Renal pelvis (tissue), 4 donors: ENCODE results near the gene CENPF. TPM values are rescaled to one million over a fixed set of nuclear protein-coding genes. Genes with fewer than 3 reads are reported as not detected.
"Not testable (repeated sequence)": the region's sequence is repeated elsewhere in the genome, so short reads cannot be mapped to it uniquely, and the experiment has no call there.

Source experiments
- DNase-seq: peaks from one replicate; pipeline ENCODE4 v3.0.0-alpha.2; 2013
- polyA plus RNA-seq, 3 donors: library from polyadenylated mRNA; unstranded; fragments of 120-200 nt; gene quantifications; one replicate each; pipeline ENCODE4 v1.2.1, GENCODE V29; 2013; ENCODE audit not compliant: insufficient read length in 3 of 3

Gene CENPF
- polyA plus RNA-seq, 3 donors, result 78.8 to 109 (median 96.9) TPM

DNA sequence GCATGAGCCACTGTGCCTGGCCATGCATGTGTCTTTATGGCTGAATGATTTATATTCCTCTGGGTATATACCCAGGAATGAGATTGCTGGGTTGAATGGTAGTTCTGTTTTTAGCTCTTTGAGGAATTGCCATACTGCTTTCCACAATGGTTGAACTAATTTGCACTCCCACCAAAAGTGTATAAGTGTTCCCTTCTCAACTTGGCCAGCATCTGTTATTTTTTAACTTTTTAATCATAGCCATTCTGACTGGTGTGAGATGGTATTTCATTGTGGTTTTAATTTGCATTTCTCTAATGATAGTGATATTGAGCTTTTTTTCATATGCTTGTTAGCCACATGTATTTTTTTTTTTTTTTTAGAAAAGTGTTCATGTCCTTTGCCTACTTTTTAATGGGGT is 7.1 kb downstream of the CENPF start:
- DNase-seq, result not testable (repeated sequence)

- no peak for DNase-seq
Observed at GRCh38 chr1:214615109-214615508, 12.1 kb downstream of the CENPF start.

GRCh38 chr1:214615871-214616270 is 12.9 kb downstream of the CENPF start:
- no peak for DNase-seq

DNA sequence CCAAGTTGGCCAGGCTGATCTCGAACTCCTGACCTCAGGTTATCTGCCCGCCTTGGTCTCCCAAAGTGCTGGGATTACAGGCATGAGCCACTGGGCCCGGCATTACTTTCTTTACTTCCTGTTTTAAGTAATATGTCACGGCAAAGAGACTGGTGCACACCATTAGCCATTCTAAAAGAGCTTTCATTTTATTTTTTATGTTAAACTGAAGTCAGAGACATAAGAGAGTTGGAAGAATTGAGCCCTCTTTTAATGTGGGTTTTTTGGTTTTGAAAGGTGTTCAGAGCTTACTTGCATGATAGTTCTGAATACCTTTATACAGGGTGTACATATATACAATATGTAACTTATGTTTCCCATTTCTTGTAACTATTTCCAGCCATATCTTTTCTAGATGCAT is 14.3 kb downstream of the CENPF start:
- DNase-seq, result no peak

GRCh38 chr1:214617843-214618242 is 14.8 kb downstream of the CENPF start:
- no peak for DNase-seq

DNA sequence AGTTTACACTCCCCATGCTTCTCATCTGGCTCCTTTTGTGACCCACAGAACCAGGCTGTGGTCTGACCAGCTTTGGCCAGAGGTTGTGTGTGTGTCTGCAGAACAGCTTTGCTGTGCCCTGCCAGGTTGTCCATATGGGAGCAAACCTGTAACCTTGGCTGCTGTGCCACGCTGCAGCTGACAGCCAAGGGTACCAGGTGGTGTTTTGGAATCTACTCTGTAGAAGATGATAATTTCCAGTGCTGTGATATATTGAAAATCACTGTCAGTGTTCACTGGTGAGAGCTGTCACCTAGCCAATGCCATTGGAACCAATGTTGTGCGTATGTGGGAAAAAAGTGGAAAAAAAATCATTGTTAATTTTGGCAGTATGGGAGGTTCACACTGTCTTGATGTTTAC is 18.2 kb downstream of the CENPF start:
- DNase-seq, result no peak

GRCh38 chr1:214623430-214623829 is 20.4 kb downstream of the CENPF start:
- DNase-seq, result no peak

- no peak for DNase-seq
Observed at GRCh38 chr1:214632091-214632490, 29.1 kb downstream of the CENPF start.

GRCh38 chr1:214633686-214634085 is 30.7 kb downstream of the CENPF start:
- DNase-seq, result no peak

DNA sequence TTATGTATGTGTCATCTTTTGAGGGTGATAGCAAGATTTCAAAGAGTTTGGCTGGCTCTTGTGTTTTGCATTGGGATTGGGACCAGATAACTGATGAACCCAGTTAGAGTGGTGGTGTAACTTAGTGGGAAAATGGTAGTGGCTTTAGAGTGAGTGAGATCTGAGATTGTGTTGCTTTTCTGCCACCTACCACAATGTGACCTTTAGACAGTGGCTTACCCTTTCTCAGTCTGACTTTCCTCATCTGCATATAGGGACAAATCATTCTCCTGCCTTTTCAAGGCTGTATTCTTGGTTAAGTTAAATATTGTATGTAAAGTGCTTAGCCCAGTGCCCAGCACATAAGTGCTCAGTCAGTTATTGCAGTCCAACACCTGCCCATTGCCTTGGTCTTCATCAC is 31.3 kb downstream of the CENPF start:
- no peak for DNase-seq

DNA sequence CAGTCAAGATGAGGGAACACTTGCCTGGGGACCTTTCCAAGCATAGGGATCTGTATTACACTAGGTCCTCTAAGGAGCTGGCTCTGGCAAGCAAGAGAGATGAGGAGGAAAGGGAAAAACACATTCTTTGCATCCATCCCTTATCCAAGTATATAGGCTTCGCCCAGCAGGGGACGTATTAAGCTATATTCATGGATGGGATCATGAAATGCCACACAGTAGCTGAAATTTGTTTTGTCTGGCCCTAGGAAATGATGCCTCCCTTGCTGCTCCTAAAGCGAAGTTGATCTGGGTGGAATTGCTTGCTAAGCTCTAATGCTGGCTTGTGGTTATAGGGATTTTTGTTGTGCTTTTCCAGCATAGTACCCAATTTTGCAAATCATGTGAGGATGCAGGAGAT is 32.1 kb downstream of the CENPF start:
- no peak for DNase-seq

- DNase-seq, result no peak
Observed at GRCh38 chr1:214635506-214635905, 32.5 kb downstream of the CENPF start.

DNA sequence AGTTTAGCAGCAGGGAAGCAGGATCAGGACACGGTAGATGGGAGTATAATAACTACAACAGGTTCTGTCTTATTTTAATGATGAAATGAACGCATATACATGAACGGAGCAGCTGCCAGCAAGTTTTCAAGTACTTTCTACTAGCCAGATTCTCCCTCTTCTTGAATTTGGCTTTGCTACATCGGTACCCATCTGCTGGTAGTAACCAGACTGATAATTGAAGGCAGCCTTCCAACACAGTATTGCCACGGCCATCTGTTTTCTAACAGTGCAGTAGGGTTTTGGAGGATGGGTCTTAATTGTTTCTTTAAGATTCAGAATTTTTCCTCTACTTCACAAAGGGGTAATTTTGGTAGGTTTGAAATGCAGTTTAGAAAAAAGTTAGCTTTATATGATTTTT is 33.4 kb downstream of the CENPF start:
- no peak for DNase-seq

DNA sequence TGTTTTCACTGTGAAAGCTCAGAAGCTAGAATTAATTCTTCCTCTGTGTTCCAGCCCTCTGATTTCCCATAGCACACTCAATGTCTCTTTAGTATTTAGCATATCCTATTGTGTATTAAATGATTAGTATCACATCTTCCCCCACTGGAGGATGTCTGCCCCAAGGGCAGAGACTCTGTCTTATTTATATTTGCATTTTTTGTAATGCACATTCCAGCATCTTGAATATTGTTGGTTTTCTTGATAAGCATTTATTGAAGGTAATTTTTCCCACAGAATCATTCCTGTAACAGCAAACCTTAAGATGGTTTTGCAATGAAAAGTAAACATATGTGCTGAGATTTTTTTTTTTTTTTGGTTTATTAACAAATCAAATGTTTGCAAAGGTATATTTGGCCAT is 34.1 kb downstream of the CENPF start:
- no peak for DNase-seq

GRCh38 chr1:214637722-214638458 is 34.9 kb downstream of the CENPF start:
- DNase-seq, result peak; percentile 22

GRCh38 chr1:214638459-214638807 is 35.4 kb downstream of the CENPF start:
- no peak for DNase-seq

DNA sequence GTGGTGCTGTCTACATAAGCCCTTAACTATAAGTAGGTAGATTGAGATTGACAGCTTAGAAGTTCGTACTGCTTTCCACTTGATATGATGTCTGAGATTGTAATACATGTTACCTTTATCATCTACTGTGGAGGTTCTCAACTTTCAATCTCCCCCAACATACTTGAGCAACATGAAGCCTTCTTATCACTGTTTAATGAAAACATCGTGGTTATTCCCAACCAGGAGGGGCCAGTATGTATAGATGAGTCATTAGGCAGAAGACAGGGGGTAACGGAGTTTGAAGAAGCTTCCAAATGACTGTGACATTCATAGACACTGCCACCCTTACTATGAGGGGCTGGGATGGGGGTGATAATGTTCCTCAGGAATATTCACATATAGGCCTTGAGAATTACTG is 36.0 kb downstream of the CENPF start:
- no peak for DNase-seq

DNA sequence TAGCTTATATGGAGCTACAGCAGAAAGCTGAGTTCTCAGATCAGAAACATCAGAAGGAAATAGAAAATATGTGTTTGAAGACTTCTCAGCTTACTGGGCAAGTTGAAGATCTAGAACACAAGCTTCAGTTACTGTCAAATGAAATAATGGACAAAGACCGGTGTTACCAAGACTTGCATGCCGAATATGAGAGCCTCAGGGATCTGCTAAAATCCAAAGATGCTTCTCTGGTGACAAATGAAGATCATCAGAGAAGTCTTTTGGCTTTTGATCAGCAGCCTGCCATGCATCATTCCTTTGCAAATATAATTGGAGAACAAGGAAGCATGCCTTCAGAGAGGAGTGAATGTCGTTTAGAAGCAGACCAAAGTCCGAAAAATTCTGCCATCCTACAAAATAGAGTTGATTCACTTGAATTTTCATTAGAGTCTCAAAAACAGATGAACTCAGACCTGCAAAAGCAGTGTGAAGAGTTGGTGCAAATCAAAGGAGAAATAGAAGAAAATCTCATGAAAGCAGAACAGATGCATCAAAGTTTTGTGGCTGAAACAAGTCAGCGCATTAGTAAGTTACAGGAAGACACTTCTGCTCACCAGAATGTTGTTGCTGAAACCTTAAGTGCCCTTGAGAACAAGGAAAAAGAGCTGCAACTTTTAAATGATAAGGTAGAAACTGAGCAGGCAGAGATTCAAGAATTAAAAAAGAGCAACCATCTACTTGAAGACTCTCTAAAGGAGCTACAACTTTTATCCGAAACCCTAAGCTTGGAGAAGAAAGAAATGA is 37.6 kb downstream of the CENPF start:
- DNase-seq, result no peak

DNA sequence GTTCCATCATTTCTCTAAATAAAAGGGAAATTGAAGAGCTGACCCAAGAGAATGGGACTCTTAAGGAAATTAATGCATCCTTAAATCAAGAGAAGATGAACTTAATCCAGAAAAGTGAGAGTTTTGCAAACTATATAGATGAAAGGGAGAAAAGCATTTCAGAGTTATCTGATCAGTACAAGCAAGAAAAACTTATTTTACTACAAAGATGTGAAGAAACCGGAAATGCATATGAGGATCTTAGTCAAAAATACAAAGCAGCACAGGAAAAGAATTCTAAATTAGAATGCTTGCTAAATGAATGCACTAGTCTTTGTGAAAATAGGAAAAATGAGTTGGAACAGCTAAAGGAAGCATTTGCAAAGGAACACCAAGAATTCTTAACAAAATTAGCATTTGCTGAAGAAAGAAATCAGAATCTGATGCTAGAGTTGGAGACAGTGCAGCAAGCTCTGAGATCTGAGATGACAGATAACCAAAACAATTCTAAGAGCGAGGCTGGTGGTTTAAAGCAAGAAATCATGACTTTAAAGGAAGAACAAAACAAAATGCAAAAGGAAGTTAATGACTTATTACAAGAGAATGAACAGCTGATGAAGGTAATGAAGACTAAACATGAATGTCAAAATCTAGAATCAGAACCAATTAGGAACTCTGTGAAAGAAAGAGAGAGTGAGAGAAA is 38.4 kb downstream of the CENPF start:
- DNase-seq, result no peak

DNA sequence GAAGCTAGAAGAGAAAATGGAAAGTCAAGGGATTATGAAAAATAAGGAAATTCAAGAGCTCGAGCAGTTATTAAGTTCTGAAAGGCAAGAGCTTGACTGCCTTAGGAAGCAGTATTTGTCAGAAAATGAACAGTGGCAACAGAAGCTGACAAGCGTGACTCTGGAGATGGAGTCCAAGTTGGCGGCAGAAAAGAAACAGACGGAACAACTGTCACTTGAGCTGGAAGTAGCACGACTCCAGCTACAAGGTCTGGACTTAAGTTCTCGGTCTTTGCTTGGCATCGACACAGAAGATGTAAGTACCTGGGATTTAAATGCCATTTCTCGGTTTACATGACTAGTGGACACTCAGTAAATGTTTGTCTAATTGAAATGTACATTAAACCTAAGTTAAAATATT is 40.0 kb downstream of the CENPF start:
- no peak for DNase-seq

- DNase-seq, result no peak
Observed at GRCh38 chr1:214645712-214646111, 42.7 kb downstream of the CENPF start.

- no peak for DNase-seq
Observed at GRCh38 chr1:214648801-214649200, 45.8 kb downstream of the CENPF start.

DNA sequence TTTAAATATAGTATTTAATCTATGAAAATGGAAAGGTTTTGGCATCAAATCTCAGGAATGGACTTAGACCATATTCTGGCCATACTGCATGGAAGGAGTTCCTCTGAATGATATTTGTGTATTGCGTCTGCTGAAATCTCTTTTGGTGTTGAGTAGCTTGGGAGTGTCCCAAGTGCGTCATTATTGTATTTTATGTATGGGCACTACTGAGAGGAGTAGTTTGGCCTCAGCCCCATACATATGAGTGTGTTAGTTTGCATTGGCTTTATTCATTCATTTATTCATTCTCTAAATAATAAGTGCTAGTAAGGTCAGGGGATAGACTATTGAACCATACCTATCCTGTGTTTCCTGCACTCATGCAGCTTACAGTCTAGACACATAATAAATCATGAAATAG is 46.6 kb downstream of the CENPF start:
- no peak for DNase-seq
